ENCODE measurements around the gene ACOXL.

GRCh38 chr2:111149882-111150455 lies 417.6 kb downstream of the ACOXL start:
- TF ChIP-seq BACH1 (IDR thresholded peaks at IDR 0.05; ENCODE audit: low read length) (no peak), CREB1 (IDR thresholded peaks at IDR 0.05) (no peak), CTCF (IDR thresholded peaks at IDR 0.05; ENCODE audit: control extremely low read depth in 1 of 3, insufficient read depth in 1 of 3, low read depth in 1 of 3, low read length in 3 of 3) (no peak), GTF2F1 (IDR thresholded peaks at IDR 0.05; ENCODE audit: borderline replicate concordance, low read depth, low read length) (no peak)
